ENCODE data around the gene TMEM108.

The TMEM108 gene

GRCh38 chr3:133093366-133093765 lies 55.2 kb downstream of the TMEM108 start (continued):
- TF ChIP-seq ZFP69B (tag by site-specific recombination; IDR thresholded peaks at IDR 0.05) = no peak
- no peak for TF ChIP-seq ZNF391 (tag by site-specific recombination; IDR thresholded peaks at IDR 0.05; ENCODE audit: borderline replicate concordance, low read depth)

GRCh38 chr3:133096900-133097613 lies 58.9 kb downstream of the TMEM108 start:
- Histone ChIP-seq H3K27ac (ENCODE audit: extremely low read depth, low read depth, low read length) (no peak overlapping the region), H3K9me3 (ENCODE audit: control insufficient read depth, insufficient read depth, low read depth, low read length) (no peaks in the 10 kb centered on the region), H3K36me3 (ENCODE audit: control insufficient read depth in 2 of 2, insufficient read depth in 1 of 2, low read length in 2 of 2) (no peaks in the 10 kb centered on the region), H3K4me3 (ENCODE audit: low read depth, low read length) (no peak overlapping the region), H3K4me1 (ENCODE audit: control insufficient read depth, insufficient read depth, low read length) (no peaks in the 10 kb centered on the region)
- CTCF ChIA-PET = no interaction called here
- POLR2A ChIA-PET = no interaction called here
- TF ChIP-seq ZNF19 (tag by site-specific recombination; IDR thresholded peaks at IDR 0.05; ENCODE audit: low read depth) = no peak
- TF ChIP-seq ZNF211 (tag by site-specific recombination; IDR thresholded peaks at IDR 0.05; ENCODE audit: low read depth) = no peak
- no peak for TF ChIP-seq ZNF398 (tag by site-specific recombination; IDR thresholded peaks at IDR 0.05)
- no peak for TF ChIP-seq ZNF555 (tag by site-specific recombination; conservative IDR thresholded peaks at IDR 0.05)
- no peak for TF ChIP-seq ZSCAN30 (tag by site-specific recombination; IDR thresholded peaks at IDR 0.05)
- no peak for TF ChIP-seq BCL11B (tag by site-specific recombination; IDR thresholded peaks at IDR 0.05; ENCODE audit: low read depth)
- TF ChIP-seq ZBTB44 (tag by site-specific recombination; IDR thresholded peaks at IDR 0.05) = no peak
- TF ChIP-seq ZNF239 (tag by site-specific recombination; IDR thresholded peaks at IDR 0.05) = no peak
- TF ChIP-seq ZNF837 (tag by site-specific recombination; IDR thresholded peaks at IDR 0.05) = no peak

GRCh38 chr3:133103706-133104105 lies 65.5 kb downstream of the TMEM108 start:
- ChIA-PET CTCF (no interaction called here), POLR2A (no interaction called here)

More at GRCh38 chr3:133103706-133104105, 65.5 kb downstream of the TMEM108 start:
- Histone ChIP-seq H3K27ac (ENCODE audit: extremely low read depth, low read depth, low read length) (no peak overlapping the region), H3K4me3 (ENCODE audit: low read depth, low read length) (no peak overlapping the region), H3K4me1 (ENCODE audit: control insufficient read depth, insufficient read depth, low read length) (no peaks in the 10 kb centered on the region), H3K9me3 (ENCODE audit: control insufficient read depth, insufficient read depth, low read depth, low read length) (no peaks in the 10 kb centered on the region), H3K36me3 (ENCODE audit: control insufficient read depth in 2 of 2, insufficient read depth in 1 of 2, low read length in 2 of 2) (no peaks in the 10 kb centered on the region)
- no peak for TF ChIP-seq SCRT2 (tag by site-specific recombination; IDR thresholded peaks at IDR 0.05)
- TF ChIP-seq HOXA7 (CRISPR knock-in tag; IDR thresholded peaks at IDR 0.05; ENCODE audit: borderline replicate concordance) = no peak
- TF ChIP-seq ZNF518A (tag by site-specific recombination; conservative IDR thresholded peaks at IDR 0.05; ENCODE audit: low read depth) = no peak
- TF ChIP-seq ZNF223 (tag by site-specific recombination; IDR thresholded peaks at IDR 0.05) = no peak
- TF ChIP-seq ZNF571 (tag by site-specific recombination; IDR thresholded peaks at IDR 0.05) = no peak
- no peak for TF ChIP-seq ZNF548 (tag by site-specific recombination; IDR thresholded peaks at IDR 0.05)
- TF ChIP-seq ZBTB49 (tag by site-specific recombination; IDR thresholded peaks at IDR 0.05; ENCODE audit: low read depth) = no peak
- no peak for TF ChIP-seq ZNF580 (tag by site-specific recombination; IDR thresholded peaks at IDR 0.05)
- no peak for TF ChIP-seq ZNF624 (tag by site-specific recombination; IDR thresholded peaks at IDR 0.05)
- TF ChIP-seq ZNF140 (tag by site-specific recombination; IDR thresholded peaks at IDR 0.05) = no peak
- no peak for TF ChIP-seq ZNF664 (tag by site-specific recombination; IDR thresholded peaks at IDR 0.05)

All from HEK293 (cell line).